HG03139 (cell line): ENCODE results near the gene CRTC3.

Source experiments
- ATAC-seq: cut with Tn5 transposase; IDR thresholded peaks from one replicate; pipeline ENCODE4 v1.9.1; 2021; ENCODE audit not compliant: unreplicated experiment

The CRTC3 gene

GRCh38 chr15:90561344-90562244 lies 31.9 kb downstream of the CRTC3 start:
- no peak for ATAC-seq

DNA sequence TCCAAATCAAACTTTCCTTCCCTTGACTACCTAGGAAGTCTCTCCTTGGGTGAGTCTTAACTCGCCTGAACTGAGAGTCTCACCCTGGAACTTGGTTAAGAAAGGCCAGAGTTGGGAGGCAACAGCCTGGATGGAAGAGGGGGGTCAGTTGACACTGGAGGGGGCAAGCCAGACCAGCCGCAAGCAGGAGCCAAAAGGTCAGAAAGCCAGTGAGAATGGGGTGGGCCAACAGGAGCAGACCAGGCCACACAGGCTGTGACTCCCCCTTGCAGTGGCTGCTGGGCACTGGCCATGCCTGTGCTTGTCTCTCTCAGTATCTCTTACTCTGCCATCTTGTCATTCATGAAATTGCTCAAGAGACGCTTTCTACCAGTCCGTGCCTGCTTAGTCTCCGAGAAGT lies 32.9 kb downstream of the CRTC3 start:
- no peak for ATAC-seq

DNA sequence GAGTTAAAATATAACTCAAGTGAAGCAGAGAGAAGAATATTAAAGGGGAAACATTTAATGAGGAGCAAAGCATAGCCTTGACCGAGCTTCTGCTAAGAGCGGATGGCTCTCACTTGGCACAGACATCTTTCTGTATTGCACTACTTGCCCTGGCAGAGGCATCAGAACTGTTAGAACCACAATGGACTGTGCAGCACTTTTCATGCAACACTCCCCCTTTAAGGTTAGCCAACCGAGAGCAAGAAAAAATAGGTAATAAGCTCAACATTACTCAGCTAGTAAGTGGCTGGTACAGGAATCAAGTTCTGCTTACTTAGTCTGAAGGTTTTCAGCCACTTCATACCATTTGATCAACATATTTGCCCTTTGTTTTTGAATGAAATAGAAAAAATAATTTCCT lies 33.7 kb downstream of the CRTC3 start:
- ATAC-seq, result no peak

GRCh38 chr15:90564051-90564450 lies 34.3 kb downstream of the CRTC3 start:
- ATAC-seq, result no peak

DNA sequence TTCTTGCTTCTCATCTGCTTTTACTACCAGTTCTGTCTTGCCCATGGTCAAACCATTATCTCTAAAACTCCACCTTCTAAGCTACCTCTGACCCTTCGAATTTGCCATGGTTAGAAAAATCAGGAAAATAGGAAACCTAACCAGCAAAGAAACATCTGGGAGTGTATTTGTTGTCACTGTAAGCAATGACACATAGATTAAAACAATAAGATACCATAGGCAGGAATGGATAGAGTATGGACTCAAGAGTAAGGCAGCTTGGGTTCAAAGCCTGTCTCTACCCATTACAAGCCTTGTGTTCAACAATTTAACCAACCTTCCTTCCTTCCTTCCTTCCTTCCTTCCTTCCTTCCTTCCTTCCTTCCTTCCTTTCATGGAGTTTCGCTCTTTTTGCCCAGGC lies 34.9 kb downstream of the CRTC3 start:
- ATAC-seq, result no peak

DNA sequence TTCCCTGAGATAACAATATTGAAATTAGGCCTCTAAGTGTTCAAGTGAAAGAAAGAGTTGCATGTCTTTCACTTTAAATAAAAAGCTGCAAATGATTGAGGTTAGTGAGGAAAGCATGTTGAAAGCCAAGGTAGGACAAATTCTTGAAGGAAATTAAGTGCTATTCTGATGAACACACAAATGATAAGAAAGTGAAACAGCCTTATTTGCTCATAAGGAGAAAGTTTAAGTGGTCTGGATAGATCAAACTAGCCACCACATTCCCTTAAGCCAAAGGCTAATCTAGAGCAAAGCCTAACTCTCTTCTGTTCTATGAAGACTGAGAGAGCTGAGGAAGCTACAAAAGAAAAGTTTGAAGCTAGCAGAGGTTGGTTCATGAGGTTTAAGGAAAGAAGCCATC lies 36.1 kb downstream of the CRTC3 start:
- ATAC-seq, result no peak

DNA sequence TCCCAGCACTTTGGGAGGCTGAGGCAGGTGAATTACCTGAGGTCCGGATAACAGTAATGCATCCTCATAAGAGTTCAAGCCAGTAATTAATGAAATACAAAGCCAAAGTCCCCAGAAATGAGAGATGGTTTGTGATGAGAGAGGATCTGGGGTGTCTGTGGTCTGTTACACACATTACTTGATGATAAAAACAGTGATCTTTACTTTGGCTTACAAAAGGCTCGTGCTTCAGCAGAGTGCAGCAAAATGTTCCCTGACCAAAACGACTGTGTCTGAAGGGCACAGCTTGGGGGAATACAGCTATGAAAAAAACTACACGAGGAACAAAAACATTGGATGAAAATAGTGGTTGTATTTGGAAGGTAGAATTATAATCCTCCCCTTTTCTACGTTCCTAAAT lies 40.9 kb downstream of the CRTC3 start:
- no peak for ATAC-seq

GRCh38 chr15:90571063-90571541 lies 41.4 kb downstream of the CRTC3 start:
- ATAC-seq, result no peak

GRCh38 chr15:90572893-90573292 lies 43.2 kb downstream of the CRTC3 start:
- ATAC-seq, result no peak

DNA sequence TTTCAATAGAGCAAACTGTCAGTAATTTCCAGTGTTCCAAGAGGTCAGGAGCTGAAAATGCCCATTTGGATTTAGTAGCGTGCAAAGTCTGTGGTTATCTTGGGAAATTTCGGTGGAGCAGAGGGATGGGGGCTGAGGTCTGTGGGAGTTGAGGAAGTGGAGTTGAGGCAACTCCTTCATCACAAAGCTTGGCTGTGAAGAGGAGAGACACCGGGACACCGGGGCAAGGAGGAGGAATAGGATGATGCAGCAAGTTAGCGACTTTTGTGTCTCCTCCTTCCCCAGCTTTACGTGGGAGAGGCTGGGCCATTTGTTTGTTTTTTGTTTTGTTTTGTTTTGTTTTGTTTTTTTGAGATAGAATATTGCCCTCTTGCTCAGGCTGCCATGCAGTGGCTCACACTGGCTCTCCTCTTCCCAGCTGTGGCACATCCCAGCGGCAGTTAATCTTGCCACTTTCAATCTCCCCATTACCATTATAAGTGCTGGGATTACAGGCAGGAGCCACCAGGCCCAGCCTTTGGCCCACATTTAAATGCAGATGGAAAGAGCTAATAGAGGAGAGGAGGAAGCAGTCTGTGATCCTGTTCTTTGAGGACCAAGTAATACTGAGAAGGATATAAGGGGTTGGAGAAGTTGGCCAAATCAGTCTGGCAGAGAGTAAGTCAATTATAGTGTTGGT lies 47.1 kb downstream of the CRTC3 start:
- no peak for ATAC-seq

DNA sequence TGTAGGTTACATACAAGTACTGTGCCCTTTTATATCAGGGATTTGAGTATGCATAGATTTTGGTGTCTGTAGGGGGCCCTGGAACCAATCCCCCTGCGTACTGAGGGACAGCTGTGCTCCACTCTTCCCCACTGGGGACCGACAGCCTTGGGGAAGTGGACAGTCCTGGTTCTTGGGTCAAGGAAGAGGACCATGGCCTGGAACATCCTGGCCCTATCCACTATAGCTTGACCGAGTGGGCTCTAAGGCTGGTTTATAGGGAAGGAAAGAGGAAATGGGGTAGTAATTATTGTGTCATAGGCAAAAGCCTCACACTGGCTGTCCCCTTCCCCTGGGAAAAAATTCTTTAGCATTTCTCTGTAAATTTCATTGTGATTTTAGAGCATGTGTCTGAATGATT lies 49.5 kb downstream of the CRTC3 start:
- ATAC-seq, result no peak

DNA sequence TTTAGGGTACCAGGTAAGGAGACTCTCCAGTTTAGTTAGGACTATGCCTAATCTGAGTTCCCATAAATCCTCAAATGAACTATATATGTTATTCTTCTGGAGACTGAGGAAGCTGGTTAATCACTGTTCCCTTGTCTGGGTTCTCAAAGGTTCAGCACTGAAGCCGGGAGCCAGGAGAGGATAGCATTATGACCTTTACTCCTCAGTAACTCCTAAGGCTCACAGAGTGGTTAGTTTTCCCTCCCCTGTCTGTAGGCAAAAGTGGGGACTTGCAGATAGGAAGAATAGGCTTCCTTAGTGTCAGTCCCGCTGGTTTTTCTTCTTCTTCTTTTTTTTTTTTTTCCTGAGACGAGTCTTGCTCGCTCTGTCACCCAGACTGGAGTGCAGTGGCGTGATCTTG lies 50.4 kb downstream of the CRTC3 start:
- ATAC-seq, result no peak

GRCh38 chr15:90580541-90580940 lies 50.8 kb downstream of the CRTC3 start:
- ATAC-seq, result no peak

DNA sequence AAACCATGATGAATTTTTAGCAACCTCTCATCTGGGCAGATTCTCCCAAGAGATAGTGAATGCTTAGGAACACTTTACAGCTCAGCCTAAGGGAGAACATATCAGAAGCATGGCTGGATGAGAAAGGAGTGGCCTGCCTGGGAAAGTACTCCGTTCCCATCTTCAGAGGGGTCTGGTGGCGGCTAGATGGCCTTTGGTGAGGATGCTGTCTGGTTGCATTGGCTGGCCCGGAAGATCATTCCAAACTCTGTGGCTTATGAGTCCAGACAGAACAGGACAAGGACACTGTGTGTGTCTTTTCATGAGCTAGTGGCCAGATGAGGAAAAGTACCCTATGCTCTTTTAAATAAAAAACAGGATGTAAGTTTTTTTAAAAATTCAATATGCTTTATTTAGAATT lies 51.2 kb downstream of the CRTC3 start:
- no peak for ATAC-seq

DNA sequence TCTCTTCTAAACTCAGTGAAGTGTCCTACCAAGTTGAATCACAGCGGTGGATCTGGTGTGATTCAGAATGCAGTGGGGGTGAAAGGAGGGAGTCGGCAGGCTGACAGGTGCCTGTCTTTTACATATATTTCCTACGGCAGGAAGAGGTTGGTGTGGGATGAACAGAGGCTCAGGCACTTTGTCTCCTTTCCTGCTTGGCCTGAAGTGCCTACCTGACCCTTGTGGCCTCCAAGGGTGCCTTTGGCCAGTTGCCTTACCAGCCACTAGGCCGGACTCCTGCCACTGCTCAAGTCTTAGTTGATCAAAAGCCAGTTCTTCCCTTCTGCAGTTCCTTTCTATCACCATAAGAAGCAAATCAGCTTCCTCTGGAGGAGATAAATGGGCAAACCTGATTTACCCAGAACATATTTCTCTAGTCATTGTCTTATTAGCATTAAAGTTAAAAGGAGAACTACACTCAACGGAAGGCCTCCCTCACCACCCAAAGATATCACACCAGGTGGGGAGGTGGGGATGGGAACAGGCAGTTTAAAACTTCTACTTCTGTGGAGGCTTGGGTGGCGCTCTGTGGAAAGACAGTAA lies 52.1 kb downstream of the CRTC3 start:
- ATAC-seq, result no peak

DNA sequence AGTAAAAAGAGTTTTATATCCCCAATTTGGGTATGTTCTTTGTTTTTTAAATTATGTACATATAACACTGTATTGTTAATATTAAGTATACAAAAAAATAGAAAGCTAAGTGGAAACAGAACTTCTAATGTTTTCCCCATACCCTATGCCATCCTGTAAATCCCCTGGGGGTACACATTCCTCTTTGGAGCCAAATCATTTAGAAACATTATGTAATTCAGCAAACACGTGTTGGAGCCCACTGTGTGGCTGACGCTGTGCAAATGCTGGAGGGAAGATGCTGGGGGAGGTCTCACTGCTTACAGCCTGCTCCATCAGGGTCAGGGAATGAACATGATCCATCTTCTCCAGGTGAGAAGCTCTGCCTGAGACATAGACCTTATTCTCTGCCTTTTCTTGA lies 52.8 kb downstream of the CRTC3 start:
- ATAC-seq, result no peak

GRCh38 chr15:90583471-90584252 lies 53.9 kb downstream of the CRTC3 start:
- ATAC-seq, result no peak

DNA sequence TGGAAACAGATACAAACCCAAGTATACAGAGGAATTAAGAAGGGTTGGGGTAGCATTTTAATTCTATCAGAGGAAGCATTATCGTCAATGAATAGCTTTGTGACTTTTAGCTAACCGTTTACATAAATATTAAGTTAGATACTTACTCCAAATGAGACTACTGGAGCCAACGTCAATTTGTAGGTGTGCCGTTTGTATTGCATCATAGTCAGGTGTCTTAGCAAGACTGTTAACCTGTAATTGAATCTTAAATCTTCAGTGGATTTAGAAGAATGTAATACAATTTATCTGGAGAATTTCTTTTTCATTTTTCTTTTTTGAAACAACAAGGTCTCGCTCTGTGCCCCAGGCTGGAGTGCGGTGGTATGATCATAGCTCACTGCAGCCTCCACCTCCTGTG lies 55.1 kb downstream of the CRTC3 start:
- no peak for ATAC-seq

- ATAC-seq, result no peak
These were observed 56.1 kb downstream of the CRTC3 start for GRCh38 chr15:90585863-90586262.

GRCh38 chr15:90586948-90587347 lies 57.2 kb downstream of the CRTC3 start:
- ATAC-seq, result no peak

- ATAC-seq, result no peak
These were observed 58.7 kb downstream of the CRTC3 start for GRCh38 chr15:90588427-90588826.
